GM06990 (cell line): ENCODE results near the gene GABRB1.

Experiments used
- DNase-seq: peaks from one replicate; pipeline ENCODE4 v3.0.0-alpha.2; 2011; ENCODE audit not compliant: insufficient read length; ENCODE audit errors: extremely low read depth
- H3K27me3 ChIP-seq: replicated peaks from 2 replicates; pipeline ENCODE4 v1.6.0; 2011; ENCODE audit warnings: low read length; ENCODE audit not compliant: control insufficient read depth, insufficient read depth
- H3K36me3 ChIP-seq: 2 replicates; pipeline ENCODE4 v1.5.1; 2011; ENCODE audit warnings: low read length; ENCODE audit not compliant: control insufficient read depth, insufficient read depth
- H3K4me3 ChIP-seq: replicated peaks from 2 replicates; pipeline ENCODE4 v1.5.1; 2011; ENCODE audit warnings: low read depth, mild to moderate bottlenecking, control low read depth, low read length
- TF ChIP-seq, protein P1 (sequence below): IDR thresholded peaks from 2 replicates; pipeline ENCODE4 v1.5.1; 2011; ENCODE audit warnings: low read length, control low read depth, mild to moderate bottlenecking, inconsistent platforms; ENCODE audit not compliant: insufficient read depth, poor library complexity, severe bottlenecking

GABRB1 gene

DNA sequence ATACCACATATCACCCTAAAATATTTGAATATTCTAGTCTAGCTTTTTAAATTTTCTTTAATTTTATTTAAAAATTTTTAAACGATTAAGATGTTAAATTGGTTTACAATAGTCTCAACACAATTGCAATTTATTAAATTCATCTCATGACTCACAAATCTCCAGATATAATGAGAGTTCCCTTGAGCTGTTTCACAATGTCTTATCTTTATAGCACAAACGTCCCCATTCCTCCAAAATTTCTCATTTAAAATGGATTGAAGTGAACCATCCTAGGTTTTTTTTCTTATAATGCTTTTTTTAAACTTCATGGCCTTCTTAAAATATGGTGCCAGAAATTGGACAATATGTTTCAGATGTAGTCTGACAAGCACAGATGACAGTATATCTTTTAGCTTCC is 204.4 kb downstream of the GABRB1 start:
- TF ChIP-seq, protein P1, sequence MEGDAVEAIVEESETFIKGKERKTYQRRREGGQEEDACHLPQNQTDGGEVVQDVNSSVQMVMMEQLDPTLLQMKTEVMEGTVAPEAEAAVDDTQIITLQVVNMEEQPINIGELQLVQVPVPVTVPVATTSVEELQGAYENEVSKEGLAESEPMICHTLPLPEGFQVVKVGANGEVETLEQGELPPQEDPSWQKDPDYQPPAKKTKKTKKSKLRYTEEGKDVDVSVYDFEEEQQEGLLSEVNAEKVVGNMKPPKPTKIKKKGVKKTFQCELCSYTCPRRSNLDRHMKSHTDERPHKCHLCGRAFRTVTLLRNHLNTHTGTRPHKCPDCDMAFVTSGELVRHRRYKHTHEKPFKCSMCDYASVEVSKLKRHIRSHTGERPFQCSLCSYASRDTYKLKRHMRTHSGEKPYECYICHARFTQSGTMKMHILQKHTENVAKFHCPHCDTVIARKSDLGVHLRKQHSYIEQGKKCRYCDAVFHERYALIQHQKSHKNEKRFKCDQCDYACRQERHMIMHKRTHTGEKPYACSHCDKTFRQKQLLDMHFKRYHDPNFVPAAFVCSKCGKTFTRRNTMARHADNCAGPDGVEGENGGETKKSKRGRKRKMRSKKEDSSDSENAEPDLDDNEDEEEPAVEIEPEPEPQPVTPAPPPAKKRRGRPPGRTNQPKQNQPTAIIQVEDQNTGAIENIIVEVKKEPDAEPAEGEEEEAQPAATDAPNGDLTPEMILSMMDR: no peak
- DNase-seq: no peak
- H3K27me3 ChIP-seq: no peaks in the 10 kb centered on the region

DNA sequence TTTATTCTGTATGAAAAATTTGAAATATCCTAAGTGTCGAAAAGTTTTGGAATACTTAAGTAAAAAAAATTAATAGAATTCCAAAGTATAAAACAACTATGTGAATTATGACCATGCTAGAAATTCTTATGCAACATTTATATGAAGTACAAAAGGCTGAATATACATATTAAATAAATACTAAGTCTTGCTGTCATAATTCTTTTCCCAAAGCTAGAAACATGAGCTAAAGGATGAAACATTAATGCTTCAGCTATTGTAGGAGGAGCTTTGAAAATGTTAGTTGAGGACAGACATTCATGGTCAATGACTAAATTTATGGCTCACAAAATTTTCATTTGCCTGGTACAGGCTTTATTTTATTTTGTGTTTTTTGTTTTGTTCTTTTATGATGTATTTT is 207.3 kb downstream of the GABRB1 start:
- Histone ChIP-seq H3K4me3 (no peak overlapping the region), H3K27me3 (no peaks in the 10 kb centered on the region), H3K36me3 (no peaks in the 10 kb centered on the region)
- no peak for DNase-seq
- TF ChIP-seq, protein P1: no peak

More for the DNA sequence above, 204.4 kb downstream of the GABRB1 start:
- H3K4me3 ChIP-seq: no peak overlapping the region
- H3K36me3 ChIP-seq: no peaks in the 10 kb centered on the region

DNA sequence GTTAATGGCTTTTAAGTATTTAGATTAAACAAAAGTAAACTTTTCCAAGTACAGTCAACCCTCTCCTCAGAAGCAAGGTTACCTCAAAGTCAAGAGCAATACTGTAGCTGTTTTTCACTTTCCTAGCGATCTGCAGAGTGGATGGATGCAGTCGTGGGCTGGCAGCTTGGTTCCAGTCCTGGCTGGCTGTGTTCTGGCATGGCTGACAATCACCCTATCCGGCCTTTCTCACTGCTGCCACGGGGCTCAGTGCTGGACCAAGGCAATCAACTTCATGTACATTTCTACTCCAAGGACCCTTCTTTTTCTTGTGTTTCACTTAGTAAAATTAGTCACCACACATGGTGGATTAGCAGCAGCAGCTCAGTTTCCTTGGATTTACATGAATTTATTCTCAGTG is 208.3 kb downstream of the GABRB1 start:
- H3K27me3 ChIP-seq: no peaks in the 10 kb centered on the region
- no peak overlapping the region for H3K4me3 ChIP-seq
- no peak for DNase-seq
- TF ChIP-seq, protein P1: no peak
- H3K36me3 ChIP-seq: no peaks in the 10 kb centered on the region

DNA sequence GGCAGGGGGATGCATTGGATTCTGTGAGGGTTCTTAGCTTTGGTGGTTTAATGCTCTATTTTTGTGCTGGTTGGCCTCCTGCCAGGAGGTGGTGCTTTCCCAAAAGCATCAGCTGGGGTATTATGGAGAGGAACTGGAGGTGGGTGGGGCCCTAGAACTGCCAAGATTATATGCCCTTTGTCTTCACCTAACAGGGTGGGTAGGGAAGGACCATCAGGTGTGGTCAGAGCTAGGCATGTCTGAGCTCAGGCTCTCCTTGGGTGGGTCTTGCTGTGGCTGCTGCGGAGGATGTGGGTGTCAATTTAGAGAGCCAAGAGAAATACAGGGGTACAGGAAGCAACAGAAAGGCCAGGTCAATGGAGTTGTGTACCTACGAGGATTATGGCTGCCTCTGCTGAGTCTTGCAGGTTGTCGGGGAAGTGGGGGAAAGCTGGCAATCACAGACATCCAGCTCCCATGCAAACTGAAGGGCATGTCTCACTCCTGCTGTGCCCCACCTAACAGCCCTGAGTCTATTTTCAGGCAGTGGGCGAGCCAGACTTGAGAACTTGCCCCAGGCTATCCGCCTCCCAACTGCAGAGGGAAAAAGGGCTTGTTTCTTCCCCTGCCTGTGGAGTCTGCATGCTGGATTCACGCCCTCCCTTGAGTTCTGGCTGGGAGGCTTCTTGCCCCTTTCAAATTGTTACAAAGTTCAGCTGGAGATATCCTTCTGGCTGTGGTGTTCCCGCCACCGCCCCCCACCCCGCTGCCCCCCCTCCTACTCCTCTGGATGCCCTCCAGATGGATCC is 220.2 kb downstream of the GABRB1 start:
- TF ChIP-seq, protein P1: no peak
- no peak for DNase-seq
- no peak overlapping the region for H3K4me3 ChIP-seq
- no peaks in the 10 kb centered on the region for H3K27me3 ChIP-seq
- no peaks in the 10 kb centered on the region for H3K36me3 ChIP-seq

DNA sequence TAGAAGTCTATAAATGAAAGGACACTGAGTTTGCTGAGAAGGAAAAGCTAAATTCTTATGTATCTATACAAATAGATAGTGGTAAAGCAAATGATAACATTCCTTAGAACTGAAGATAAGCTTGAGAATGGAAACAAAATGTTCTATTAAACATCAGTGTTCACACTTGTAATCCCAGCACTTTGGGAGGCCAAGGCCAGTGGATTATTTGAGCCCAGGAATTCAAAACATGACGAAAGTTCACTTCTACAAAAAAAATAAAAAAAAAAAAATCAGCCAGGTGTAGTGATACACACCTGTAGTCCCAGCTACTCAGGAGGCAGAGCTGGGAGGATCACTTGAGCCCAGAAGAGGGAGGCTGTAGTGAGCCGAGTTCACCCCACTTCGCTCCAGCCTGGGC is 232.4 kb downstream of the GABRB1 start:
- Histone ChIP-seq H3K36me3 (no peaks in the 10 kb centered on the region), H3K4me3 (no peak overlapping the region), H3K27me3 (no peaks in the 10 kb centered on the region)
- DNase-seq: no peak
- TF ChIP-seq, protein P1: no peak
